Stimulated activated CD8-positive, alpha-beta memory T cell treated with anti-CD3 and anti-CD28 coated beads, Interleukin-15, amount 100 ng/mL, for 1 hour (primary cell): ENCODE results near the gene GDI1.

ENCODE experiments used
- DNase-seq: peaks from one replicate; pipeline ENCODE4 v3.0.0-alpha.2; 2020; ENCODE audit warnings: low read depth

Gene GDI1

DNA sequence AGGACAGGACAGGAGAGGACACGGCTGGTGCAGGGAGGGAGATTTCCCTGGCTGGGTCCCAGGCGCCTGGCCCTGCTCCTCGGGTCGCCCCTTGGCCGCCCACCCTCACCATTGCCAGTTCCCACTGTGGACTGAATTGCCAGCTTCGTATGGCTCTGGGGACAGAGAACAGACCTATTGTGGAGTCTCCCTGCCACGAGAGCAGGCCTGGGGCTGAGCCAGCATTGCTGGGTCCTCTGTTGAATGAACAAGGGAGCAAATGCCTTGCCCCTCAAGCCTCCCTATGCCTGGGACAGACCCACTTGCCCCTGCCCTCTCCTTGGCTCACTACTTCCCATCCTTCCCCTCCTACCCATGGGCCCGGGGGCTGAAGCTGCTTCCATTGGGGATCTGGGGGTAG, 25.4 kb downstream of the GDI1 start:
- DNase-seq: no peak

DNA sequence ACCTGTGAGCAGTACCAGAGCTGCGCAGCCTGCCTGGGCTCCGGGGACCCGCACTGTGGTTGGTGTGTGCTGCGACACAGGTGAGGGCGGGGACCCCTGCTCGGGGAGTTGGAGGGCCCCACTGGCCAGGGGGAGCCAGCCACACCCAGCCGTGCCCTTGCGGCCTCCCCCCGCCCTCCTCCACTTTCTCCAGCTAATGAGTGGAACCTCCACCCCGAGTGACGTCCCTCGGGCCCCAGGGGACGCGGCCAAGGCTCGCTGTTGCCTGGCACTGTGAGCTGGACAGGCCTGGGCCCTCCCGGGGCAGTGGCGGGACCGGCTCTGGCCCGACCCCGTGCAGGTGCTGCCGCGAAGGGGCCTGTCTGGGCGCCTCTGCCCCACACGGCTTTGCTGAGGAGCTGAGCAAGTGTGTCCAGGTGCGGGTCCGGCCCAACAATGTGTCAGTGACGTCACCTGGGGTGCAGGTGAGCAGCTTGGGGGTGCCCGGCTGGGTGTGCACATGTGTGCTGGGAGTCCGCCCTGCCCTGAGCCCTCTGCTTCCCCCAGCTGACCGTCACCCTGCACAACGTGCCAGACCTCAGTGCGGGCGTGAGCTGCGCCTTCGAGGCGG, 26.8 kb downstream of the GDI1 start:
- no peak for DNase-seq

DNA sequence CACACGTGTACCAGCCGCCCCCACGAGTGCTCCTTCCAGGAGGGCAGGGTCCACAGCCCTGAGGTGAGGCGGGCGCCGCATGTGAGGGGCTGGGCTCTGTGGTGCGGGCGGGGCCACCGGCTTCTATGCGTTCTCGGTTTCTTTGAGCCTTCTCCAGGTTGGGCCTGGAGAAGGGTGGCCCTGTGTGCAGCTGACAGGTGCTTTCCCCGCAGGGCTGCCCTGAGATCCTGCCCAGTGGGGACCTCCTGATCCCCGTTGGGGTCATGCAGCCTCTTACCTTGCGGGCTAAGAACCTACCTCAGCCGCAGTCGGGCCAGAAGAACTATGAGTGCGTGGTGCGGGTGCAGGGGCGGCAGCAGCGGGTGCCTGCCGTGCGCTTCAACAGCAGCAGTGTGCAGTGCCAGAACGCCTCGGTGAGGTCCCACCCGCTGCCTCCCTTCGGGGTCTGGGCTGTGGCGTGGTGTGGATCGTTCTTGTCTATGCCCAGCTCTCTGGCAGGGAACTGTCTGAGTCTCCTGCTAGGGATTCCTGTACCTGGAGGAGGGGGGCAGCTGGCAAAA, 27.9 kb downstream of the GDI1 start:
- DNase-seq: no peak

DNA sequence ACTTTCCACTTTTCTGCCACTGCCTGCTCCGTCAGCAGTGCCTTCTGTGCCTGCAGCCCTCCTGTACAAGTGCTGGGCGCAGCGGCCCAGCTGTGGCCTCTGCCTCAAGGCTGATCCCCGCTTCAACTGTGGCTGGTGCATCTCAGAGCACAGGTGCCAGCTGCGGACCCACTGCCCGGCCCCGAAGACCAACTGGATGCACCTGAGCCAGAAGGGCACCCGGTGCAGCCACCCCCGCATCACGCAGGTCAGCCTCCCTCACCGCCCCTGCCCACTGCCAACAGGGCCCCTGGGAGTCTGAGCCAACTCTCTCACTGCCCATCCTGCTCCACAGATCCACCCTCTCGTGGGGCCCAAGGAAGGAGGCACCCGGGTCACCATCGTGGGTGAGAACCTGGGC, 28.6 kb downstream of the GDI1 start:
- DNase-seq: no peak

DNA sequence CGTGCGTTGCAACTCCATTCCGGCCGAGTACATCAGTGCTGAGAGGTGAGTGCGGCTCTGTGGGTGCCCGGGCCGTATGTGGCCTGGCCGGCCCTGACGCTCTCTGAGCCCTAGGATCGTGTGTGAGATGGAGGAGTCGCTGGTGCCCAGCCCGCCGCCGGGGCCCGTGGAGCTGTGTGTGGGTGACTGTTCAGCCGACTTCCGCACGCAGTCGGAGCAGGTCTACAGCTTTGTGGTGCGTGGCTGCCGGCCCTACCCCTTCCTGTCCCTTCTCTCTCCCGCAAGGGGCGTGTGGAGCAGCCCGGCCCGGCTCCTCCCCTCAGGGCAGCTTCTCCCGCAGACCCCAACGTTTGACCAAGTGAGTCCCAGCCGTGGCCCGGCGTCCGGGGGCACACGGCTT, 29.1 kb downstream of the GDI1 start:
- no peak for DNase-seq

DNA sequence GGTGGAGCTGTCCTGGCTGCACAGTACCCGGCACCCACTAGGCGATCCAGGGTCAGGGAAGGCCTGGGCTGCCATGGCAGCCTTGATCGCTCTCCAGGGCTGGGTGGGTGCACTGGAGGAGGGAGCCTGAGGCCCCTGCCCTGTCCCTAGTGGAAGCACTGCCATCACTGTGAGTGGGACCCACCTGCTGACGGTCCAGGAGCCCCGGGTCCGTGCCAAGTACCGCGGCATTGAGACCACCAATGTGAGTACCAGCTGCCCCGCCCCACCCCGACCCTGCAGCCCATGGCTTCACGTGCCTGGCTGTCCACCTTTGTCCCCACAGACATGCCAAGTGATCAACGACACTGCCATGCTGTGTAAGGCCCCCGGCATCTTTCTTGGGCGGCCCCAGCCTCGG, 30.0 kb downstream of the GDI1 start:
- no peak for DNase-seq

DNA sequence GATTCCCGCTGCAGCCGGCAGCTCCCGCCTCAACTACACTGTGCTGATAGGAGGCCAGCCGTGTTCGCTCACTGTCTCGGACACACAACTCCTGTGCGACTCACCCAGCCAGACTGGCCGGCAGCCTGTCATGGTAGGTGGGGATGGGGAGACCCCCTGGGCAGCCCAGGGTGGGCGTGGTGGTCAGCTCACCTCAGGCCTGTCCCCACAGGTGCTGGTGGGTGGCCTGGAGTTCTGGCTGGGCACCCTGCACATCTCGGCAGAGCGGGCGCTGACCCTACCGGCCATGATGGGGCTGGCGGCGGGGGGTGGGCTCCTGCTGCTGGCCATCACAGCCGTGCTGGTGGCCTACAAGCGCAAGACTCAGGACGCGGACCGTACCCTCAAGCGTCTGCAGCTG, 30.6 kb downstream of the GDI1 start:
- DNase-seq: no peak

DNA sequence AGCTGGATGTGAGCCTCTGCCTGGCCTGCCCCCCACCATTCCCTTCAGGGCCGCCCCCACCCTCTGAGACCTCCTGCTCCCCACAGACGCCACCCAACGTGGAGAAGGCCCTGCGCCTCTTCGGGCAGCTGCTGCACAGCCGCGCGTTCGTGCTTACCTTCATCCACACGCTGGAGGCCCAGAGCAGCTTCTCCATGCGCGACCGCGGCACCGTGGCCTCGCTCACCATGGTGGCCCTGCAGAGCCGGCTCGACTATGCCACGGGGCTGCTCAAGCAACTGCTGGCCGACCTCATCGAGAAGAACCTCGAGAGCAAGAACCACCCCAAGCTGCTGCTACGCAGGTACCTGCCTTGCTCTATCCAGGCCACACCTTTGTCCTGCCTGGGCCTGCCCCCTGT, 31.3 kb downstream of the GDI1 start:
- no peak for DNase-seq

DNA sequence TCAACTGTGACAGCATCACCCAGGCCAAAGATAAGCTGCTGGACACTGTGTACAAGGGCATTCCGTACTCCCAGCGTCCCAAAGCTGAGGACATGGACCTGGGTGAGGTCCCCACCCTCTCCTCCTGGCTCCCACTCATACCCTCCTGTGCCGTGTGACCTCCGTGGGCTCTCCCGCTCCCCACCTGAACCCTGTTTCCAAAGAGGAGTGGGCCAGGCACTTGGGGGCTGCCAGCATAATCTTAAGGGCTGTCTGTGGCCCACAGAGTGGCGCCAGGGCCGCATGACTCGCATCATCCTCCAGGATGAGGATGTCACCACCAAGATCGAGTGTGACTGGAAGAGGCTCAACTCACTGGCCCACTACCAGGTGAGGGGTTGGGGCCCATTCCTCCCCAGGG, 32.2 kb downstream of the GDI1 start:
- no peak for DNase-seq

DNA sequence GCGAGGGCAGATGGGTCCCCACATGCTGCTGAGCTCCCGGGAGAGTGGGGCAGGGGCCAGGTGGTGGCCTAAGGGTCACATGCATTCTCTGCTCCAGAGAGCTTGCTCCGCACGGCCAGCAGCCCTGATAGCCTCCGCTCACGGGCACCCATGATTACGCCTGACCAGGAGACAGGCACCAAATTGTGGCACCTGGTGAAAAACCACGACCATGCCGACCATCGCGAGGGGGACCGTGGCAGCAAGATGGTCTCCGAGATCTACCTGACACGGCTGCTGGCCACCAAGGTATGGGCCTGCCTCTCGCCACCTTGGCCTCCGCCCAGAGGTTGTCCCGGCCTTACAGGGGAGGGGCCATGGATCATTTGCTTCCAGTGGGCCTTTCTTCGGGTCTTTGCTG, 32.9 kb downstream of the GDI1 start:
- no peak for DNase-seq

DNA sequence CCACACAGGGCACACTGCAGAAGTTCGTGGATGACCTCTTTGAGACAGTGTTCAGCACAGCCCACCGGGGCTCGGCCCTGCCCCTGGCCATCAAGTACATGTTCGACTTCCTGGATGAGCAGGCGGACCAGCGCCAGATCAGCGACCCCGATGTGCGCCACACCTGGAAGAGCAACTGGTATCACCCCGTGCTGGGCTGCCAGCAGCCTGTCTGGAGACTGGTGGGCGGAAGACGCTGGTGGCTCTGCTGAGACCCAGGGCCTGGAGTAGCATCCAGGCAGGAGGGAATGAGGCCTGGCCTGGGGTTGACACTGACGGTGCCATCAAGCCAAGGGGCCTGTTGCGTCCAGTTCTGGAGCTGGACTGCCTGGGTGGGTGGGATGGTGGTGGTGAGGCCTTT, 33.5 kb downstream of the GDI1 start:
- no peak for DNase-seq

DNA sequence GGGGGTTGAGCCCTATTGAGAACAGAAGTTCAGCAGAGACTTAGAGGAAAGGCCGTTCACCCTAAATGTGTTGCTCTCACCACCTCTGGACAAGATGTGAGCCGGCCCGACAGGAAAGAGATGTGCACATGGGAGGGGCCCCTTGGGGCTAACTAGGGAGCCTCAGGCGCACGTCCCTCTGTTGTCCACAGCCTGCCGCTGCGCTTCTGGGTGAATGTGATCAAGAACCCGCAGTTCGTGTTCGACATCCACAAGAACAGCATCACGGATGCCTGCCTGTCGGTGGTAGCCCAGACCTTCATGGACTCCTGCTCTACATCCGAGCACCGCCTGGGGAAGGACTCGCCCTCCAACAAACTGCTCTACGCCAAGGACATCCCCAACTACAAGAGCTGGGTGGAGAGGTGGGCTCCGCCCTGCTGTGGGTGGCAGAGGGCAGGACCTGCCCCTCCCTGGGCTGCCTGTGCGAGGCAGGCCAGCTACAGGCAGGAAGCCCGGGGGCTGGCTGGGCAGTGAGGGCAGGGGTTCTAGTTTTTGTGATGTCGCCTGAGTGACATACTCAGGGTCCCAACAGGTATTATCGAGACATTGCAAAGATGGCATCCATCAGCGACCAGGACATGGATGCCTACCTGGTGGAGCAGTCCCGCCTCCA, 34.1 kb downstream of the GDI1 start:
- no peak for DNase-seq

DNA sequence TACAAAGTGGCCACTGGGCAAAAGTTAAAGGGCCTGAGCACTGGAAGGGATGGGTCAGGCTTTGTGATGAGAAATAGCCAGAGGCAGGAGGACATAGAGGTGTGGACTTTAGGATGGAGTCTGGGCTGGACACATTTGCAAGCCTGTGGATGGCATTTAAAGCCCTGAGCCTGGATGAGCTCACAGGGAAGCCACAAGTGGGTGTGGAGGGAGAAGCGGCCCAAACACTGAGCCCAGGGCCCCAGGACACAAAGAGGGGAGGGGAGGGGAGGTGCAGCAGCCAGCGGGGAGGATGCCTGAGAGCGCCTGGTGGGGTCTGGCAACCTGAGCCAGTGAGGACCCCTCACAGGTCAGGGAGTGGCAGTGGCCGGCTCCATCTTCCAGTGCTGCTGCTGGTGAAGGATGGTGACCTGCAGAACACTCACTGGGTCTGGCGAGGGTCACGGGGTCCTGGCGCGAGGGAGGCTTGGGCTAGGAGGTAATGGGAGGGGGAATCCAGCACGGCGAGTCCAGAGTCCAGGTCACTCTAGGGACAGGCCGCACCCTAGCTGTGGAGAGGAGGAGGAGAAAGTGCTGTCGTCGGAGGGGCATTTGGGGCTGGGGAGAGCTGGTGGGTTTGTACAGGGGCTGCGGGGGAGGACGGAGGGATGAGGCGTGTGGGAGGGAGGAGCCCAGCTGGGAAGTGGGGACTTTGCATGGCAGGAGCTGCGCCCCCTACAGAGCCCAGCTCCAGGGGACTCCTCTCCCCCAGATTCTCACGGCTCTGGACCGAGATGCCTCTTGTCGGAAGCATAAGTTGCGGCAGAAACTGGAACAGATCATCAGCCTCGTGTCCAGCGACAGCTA, 35.1 kb downstream of the GDI1 start:
- no peak for DNase-seq

DNA sequence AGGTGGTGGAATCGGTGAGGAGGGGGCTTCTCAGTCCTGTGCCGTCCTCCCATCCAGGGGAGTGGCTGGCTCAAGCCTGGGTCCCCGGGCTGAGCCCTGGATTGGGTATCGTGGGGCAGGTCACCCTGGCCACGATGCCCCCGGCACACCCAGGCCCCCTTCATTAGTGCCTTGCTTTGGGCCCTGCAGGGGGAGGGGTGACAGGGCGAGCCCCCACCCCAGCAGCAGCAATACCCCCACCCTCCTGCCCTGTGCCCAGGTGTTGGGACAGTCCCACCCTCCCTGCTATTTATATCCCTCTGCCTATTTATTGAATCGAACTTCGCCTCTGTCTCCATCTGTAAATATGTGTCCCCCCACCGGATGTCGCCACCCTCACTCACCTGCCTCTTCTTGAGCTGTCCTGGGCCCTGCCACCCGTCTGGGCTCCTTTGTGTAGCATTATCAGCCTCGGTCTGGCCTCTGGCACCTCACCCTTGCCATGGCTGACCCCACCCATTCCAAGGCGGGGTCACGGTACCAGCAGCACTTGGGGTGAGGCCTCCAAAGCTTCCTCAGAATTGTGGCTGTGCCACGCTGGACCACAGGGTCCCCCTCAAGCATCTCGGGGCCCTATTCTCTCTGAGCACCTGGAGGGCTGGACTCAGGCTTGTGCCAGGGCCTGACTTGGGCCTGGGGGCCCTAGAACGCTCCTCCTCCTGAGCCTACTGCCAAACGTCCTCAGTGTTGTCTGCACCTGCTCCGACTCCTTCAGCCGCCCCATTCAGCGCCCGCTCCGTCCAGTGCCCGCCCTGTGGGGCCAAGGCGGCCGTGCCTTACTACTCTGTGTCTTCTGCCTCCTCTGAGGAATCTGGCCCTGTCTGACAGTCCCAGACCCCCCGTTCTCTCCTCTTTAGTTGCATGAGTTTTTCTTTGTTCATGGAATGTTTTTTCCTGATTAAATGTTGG, 36.0 kb downstream of the GDI1 start:
- no peak for DNase-seq

DNA sequence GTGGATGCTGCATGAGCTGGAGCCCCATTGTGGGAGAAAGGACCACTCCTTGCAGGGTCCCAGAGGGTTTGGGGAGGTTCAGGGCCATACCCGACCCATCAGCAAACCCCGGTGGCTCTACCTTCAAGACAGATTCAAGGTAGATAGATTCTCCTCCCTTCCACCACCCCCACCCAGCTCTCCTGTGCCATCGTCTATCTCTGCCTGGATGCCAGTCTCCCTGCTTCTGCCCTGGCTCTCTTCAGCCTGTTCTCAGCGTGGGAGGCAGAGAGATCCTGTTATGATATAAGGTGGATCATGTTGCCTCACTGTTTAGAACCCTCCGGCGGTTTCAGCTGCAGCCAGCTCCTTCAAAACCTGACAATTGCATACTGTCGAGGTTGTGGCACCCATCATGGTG, 36.7 kb downstream of the GDI1 start:
- no peak for DNase-seq

DNA sequence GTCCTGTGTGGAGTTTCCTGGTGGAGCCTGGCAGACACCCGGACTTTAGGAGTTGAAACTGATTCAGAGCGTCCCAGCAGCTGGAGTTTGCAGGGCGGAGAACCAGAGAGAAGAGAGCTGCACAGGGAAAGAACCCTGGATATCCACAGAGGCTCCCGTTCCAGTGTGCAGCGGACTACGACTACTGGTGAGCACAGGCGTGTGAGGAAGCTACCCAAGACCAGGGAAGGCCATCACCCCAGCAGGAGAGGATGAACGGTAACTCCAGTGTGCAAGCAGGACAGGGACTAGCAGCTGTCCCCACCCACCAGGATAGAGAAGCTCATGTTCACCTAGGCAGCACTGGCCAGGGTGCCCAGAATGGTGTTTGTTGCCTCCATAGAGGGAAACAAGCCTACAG, 39.9 kb downstream of the GDI1 start:
- DNase-seq: no peak

DNA sequence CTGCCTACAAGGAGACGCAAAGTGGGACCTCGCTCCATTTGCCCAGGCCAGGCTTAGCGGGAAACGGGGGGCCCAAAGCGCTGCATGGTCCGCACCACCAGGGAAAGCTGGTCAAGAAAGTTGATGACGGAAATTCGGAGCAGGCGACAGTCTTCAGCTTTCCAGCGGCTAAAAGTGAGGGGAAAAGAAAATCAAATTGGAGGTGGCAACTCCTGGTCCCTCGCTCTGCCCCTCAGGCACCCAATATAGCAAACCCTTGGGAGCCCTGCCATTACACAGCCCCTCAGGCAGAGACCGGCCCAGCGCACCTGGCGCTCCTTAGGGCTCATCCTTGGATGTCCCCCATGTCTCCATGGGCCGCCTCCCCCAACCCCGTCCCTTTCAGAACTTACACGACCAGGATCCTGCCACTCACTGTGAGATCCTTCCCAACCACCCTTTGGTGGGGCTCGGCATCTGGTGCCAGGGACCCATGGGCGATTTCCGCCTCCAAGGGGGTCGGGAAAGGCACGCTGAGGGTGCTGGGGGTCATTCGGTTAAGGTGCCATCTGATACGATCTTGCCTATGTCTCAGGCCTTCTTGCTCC, 41.0 kb downstream of the GDI1 start:
- no peak for DNase-seq

DNA sequence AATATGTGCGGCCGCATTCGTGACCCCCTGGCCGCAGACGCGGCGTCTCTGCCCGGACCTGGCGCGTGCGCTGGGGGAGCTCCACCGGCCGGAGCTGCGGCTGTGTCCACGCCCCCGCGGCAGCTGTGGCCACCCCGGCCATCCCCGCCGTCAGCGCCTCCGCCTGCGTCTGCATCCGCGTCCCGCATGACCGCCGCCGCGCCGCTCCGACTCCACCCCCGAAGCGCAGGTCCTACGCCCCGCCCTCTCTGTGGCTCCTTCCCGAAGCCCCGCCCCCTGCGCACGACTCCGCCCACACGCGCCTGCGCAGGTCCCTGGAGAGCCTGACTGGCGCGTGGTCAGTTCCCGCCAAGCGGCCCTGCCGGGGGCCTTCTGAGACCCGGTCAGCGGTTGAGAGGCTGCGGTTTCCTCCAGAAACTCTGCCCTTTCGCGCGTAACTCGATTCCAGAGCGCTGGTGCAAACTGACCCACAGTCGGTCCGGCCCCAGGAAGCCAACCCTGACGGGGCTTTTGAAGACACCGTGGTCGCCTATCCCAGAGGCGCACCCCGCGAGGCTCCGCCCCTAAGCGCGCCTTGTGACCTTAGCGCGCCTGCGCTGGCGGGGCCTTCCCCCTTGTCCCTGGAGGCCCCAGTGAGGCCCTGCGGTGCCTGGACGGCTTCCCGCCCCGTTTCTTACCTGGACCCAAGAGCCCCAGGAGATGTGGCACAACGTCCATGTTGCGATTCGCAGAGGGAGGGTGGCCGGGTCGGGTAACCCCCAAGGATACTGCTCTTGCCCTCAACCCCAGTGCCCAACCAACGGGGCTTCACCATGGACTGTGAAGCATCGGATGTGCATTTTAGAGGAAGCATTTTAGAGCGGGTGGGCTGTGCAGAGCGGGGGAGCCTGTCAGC, 42.0 kb downstream of the GDI1 start, which contains the start of gene LAGE3:
Gene LAGE3, minus strand, starts transcription at position 554 of the 895 bp plus-strand sequence. Its CDS starts 366 bp downstream, at position 188.
- peak; percentile 92 for DNase-seq

DNA sequence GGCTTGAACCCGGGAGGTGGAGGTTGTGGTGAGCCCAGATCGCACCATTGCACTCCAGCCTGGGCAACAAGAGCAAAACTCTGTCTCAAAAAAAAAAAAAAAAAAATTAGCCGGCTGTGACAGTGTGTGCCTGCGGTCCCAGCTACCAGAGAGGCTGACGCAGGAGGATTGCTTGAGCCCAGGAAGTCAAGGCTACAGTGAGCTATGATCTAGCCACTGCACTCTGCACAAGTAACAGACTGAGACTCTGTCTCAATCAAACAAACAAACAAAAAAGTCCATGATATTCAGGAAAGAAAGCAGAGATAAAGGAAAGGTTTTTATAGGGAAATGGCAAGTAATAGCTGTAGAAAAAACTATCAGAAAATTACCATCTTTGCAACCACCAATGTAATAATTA, 44.2 kb downstream of the GDI1 start:
- no peak for DNase-seq

DNA sequence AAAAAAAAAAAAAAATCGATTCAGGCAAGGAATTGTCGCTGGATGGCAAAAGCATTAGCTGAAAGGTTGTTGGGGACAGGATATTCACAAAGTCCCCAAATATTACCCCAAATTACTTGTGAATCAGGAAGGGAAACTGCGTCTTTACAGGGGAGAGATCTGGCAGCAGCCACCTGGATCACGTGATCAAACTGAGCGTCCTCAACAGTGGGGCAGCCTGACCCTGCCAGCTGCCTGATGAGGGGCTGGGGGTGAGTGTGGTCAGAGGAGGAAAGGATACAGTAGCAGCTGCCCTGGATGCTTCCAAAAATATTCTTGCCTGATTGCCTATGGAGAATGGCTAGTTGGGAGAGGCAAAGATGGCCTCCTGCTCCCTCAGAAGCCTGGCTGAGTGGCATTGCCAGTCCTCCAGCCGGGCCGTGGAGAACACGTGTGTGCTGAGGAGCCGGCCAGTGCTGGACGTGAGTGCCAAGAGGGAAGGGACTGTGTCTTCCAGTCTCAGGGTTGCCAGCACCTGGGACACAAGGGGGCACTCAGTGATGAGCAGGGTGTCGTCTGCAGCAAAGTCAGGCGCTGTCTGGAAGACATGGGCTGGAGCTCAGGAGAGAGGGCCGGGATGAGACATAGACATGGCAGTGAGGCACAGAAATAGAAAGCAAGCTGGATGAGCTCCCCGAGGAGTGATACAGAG, 45.1 kb downstream of the GDI1 start:
- DNase-seq: no peak
